Measurements from ENCODE around the gene LRRC1.

GRCh38 chr6:53854843-53855567, 60.2 kb downstream of the LRRC1 start:
- TF ChIP-seq, protein P1, sequence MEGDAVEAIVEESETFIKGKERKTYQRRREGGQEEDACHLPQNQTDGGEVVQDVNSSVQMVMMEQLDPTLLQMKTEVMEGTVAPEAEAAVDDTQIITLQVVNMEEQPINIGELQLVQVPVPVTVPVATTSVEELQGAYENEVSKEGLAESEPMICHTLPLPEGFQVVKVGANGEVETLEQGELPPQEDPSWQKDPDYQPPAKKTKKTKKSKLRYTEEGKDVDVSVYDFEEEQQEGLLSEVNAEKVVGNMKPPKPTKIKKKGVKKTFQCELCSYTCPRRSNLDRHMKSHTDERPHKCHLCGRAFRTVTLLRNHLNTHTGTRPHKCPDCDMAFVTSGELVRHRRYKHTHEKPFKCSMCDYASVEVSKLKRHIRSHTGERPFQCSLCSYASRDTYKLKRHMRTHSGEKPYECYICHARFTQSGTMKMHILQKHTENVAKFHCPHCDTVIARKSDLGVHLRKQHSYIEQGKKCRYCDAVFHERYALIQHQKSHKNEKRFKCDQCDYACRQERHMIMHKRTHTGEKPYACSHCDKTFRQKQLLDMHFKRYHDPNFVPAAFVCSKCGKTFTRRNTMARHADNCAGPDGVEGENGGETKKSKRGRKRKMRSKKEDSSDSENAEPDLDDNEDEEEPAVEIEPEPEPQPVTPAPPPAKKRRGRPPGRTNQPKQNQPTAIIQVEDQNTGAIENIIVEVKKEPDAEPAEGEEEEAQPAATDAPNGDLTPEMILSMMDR (tag by site-specific recombination; IDR thresholded peaks at IDR 0.05): no peak
- no peak for TF ChIP-seq ZSCAN23 (tag by site-specific recombination; IDR thresholded peaks at IDR 0.05)
- TF ChIP-seq ZNF626 (tag by site-specific recombination; IDR thresholded peaks at IDR 0.05): no peak

Measured in HEK293 (cell line).